HepG2 (cell line): Measurements from ENCODE around the gene POFUT2. TPM values are rescaled to one million over a fixed set of nuclear protein-coding genes. Genes with fewer than 3 reads are reported as not detected.

Experiments
- MAFF ChIP-seq: IDR thresholded peaks from 2 replicates; pipeline ENCODE4 v1.6.1; 2011; ENCODE audit warnings: low read depth, low read length, improper control_type of control experiment
- MYC ChIP-seq: sonication (generic); formaldehyde crosslinking; IDR thresholded peaks from 2 replicates; pipeline ENCODE4 v1.9.0; 2021; ENCODE audit warnings: missing genetic modification reagents, borderline replicate concordance
- SRF ChIP-seq: IDR thresholded peaks from 2 replicates; pipeline ENCODE4 v1.6.1; 2011; ENCODE audit warnings: mild to moderate bottlenecking, low read depth, low read length, moderate library complexity
- ZNF557 ChIP-seq: sonication (generic); formaldehyde crosslinking; IDR thresholded peaks from 2 replicates; pipeline ENCODE4 v1.4.0; 2020; ENCODE audit warnings: missing genetic modification reagents
- ZNF720 ChIP-seq: sonication (generic); formaldehyde crosslinking; IDR thresholded peaks from 2 replicates; pipeline ENCODE4 v1.4.0; 2020; ENCODE audit warnings: missing genetic modification reagents
- ZNF883 ChIP-seq: sonication (generic); formaldehyde crosslinking; IDR thresholded peaks from 2 replicates; pipeline ENCODE4 v1.5.1; 2020; ENCODE audit warnings: mild to moderate bottlenecking, missing genetic modification reagents; ENCODE audit errors: not compliant biosample characterization
- ZSCAN30 ChIP-seq: sonication (generic); formaldehyde crosslinking; IDR thresholded peaks from 2 replicates; pipeline ENCODE4 v1.5.0; 2020; ENCODE audit warnings: mild to moderate bottlenecking, missing genetic modification reagents
- polyA plus RNA-seq, 8 experiments: library from polyadenylated mRNA; depleted of rRNA in 3 of 8; stranded (reverse) in 7 of 8; unstranded in 1 of 8; fragments of >200 nt; fragmentation: Illumina TruSeq in 4 of 8; extraction: Trizol in 4 of 8; gene quantifications; 2 replicates each; pipeline versions ENCODE4 v1.2.1 to v1.2.3, GENCODE V29; 2011 to 2016; ENCODE audit warnings: low read depth in 4 of 8, missing spikeins in 1 of 8, mixed read lengths in 1 of 8; ENCODE audit not compliant: insufficient read depth in 1 of 8
- total RNA-seq, 5 experiments: library from RNA; depleted of rRNA; stranded (reverse); fragments of >200 nt; fragmentation: Illumina TruSeq; extraction: Trizol; gene quantifications; 2 replicates each; pipeline ENCODE4 v1.2.3, GENCODE V29; 2016; ENCODE audit warnings: low read depth in 1 of 5
- TF ChIP-seq, protein P1 (sequence below): sonication (generic); formaldehyde crosslinking; IDR thresholded peaks from 2 replicates; pipeline ENCODE4 v1.9.0; 2021; ENCODE audit warnings: mild to moderate bottlenecking, missing genetic modification reagents
- TF ChIP-seq, protein P2 (sequence below): sonication (generic); formaldehyde crosslinking; IDR thresholded peaks from 2 replicates; pipeline ENCODE4 v1.4.0; 2020; ENCODE audit warnings: mild to moderate bottlenecking, missing genetic modification reagents

Gene POFUT2
- total and polyA plus RNA-seq, 2 of the 13 experiments (the other 11 are each of a cell fraction or from before 2014, with no cell fraction given): 22.8 to 24.0 TPM

DNA sequence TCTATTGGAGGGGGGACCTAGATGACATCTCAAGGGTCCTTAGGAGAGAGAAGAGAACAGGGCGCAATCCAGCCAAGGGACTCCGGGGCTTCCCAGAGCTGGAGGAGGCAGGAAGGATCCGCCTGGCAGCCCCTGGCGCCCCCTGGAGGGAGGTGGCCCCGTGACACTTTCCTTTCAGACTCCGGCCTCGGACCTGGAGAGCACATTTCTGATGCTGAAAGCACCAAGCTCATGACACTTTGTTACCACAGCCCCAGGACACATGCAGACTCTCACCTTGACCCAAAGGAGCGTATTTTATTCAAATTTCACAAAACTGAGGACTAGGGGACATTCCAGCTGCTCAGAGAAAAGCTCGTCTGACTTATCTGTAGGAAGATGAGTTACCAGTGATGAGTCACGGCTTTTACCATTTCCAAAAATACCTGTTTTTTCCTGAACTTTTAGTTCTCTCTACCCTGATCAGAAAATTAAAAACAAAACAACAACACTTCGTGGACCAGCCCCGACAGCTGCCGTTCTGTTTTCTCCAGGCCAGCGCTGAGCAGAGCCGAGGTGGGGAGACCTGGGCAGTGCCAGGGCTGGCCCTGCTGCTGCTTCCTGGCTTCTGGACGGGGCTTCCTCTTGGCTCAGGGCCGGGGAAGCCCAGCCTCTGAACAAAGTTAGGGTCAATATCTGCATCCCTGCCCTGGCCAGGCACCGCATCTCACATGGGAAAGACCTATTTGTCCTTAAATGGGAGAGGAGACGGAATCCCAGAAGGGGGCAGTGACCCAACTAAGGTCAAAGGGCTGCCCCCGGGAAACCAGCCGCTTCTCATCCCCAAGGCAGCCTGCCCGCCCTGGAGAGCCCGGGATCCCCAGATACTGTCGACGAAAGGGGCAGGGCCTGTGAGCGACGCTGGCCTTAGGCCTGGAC, 21.6 kb upstream of the POFUT2 start (continued):
- TF ChIP-seq, protein P1, sequence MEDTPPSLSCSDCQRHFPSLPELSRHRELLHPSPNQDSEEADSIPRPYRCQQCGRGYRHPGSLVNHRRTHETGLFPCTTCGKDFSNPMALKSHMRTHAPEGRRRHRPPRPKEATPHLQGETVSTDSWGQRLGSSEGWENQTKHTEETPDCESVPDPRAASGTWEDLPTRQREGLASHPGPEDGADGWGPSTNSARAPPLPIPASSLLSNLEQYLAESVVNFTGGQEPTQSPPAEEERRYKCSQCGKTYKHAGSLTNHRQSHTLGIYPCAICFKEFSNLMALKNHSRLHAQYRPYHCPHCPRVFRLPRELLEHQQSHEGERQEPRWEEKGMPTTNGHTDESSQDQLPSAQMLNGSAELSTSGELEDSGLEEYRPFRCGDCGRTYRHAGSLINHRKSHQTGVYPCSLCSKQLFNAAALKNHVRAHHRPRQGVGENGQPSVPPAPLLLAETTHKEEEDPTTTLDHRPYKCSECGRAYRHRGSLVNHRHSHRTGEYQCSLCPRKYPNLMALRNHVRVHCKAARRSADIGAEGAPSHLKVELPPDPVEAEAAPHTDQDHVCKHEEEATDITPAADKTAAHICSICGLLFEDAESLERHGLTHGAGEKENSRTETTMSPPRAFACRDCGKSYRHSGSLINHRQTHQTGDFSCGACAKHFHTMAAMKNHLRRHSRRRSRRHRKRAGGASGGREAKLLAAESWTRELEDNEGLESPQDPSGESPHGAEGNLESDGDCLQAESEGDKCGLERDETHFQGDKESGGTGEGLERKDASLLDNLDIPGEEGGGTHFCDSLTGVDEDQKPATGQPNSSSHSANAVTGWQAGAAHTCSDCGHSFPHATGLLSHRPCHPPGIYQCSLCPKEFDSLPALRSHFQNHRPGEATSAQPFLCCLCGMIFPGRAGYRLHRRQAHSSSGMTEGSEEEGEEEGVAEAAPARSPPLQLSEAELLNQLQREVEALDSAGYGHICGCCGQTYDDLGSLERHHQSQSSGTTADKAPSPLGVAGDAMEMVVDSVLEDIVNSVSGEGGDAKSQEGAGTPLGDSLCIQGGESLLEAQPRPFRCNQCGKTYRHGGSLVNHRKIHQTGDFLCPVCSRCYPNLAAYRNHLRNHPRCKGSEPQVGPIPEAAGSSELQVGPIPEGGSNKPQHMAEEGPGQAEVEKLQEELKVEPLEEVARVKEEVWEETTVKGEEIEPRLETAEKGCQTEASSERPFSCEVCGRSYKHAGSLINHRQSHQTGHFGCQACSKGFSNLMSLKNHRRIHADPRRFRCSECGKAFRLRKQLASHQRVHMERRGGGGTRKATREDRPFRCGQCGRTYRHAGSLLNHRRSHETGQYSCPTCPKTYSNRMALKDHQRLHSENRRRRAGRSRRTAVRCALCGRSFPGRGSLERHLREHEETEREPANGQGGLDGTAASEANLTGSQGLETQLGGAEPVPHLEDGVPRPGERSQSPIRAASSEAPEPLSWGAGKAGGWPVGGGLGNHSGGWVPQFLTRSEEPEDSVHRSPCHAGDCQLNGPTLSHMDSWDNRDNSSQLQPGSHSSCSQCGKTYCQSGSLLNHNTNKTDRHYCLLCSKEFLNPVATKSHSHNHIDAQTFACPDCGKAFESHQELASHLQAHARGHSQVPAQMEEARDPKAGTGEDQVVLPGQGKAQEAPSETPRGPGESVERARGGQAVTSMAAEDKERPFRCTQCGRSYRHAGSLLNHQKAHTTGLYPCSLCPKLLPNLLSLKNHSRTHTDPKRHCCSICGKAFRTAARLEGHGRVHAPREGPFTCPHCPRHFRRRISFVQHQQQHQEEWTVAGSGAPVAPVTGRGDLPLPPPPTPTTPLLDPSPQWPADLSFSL (CRISPR knock-in tag): no peak
- no peak for TF ChIP-seq ZSCAN30
- TF ChIP-seq, protein P2, sequence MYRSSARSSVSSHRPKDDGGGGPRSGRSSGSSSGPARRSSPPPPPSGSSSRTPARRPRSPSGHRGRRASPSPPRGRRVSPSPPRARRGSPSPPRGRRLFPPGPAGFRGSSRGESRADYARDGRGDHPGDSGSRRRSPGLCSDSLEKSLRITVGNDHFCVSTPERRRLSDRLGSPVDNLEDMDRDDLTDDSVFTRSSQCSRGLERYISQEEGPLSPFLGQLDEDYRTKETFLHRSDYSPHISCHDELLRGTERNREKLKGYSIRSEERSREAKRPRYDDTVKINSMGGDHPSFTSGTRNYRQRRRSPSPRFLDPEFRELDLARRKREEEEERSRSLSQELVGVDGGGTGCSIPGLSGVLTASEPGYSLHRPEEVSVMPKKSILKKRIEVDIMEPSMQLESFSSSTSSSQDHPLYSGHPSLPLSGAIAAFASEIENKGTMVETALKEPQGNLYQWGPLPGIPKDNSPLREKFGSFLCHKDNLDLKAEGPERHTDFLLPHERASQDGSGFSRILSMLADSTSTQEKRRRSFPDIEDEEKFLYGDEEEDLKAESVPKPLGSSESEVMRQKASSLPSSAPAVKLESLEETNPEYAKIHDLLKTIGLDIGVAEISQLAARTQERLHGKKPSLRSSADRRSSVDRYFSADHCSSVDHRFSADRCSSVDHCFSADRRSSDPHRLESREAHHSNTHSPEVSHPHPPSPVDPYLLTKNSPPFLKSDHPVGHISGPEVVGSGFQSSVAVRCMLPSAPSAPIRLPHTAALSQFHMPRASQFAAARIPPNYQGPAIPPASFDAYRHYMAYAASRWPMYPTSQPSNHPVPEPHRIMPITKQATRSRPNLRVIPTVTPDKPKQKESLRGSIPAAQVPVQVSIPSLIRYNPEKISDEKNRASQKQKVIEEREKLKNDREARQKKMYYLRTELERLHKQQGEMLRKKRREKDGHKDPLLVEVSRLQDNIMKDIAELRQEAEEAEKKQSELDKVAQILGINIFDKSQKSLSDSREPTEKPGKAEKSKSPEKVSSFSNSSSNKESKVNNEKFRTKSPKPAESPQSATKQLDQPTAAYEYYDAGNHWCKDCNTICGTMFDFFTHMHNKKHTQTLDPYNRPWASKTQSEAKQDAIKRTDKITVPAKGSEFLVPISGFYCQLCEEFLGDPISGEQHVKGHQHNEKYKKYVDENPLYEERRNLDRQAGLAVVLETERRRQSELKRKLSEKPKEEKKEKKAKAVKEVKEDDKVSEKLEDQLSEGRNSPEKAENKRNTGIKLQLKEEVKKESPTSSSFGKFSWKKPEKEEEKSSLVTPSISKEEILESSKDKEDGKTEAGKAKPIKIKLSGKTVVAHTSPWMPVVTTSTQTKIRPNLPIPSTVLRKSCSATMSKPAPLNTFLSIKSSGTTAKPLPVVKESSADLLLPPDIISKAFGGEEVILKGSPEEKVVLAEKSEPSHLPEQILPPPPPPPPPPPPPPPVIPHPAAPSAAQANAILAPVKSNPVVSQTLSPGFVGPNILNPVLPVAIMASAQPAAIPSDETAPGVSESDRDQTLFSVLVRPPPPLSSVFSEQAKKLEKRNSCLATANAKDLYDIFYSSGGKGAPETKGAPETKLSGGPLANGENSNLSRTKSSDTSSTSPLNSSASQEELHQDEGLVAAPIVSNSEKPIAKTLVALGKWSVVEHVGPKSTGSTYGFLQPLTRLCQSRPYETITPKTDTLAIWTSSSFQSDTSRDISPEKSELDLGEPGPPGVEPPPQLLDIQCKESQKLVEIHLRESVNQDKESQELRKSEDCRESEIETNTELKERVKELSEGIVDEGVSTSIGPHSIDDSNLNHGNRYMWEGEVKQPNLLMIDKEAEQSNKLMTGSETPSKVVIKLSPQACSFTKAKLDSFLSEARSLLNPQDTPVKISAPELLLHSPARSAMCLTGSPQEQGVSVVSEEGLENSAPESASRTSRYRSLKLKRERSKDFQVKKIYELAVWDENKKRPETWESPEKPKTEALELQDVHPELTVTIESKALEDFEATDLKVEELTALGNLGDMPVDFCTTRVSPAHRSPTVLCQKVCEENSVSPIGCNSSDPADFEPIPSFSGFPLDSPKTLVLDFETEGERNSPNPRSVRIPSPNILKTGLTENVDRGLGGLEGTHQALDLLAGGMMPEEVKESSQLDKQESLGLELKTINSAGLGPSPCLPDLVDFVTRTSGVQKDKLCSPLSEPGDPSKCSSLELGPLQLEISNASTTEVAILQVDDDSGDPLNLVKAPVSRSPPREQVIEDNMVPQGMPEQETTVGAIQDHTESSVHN: no peak
- TF ChIP-seq MAFF: no peak
- TF ChIP-seq ZNF720 (CRISPR knock-in tag): no peak
- no peak for TF ChIP-seq SRF
- TF ChIP-seq ZNF557 (CRISPR knock-in tag): no peak
- TF ChIP-seq MYC (CRISPR knock-in tag): no peak; the same call in 1 of the 2 replicates
- no peak for TF ChIP-seq ZNF883 (CRISPR knock-in tag)
